Embryonic facial prominence (tissue), 1 donor: ENCODE results near the gene OTOG.

Experiments
- DNase-seq: peaks from one replicate; pipeline ENCODE4 v3.0.0-alpha.2; 2016; ENCODE audit errors: extremely low spot score

Gene OTOG

GRCh38 chr11:17649696-17650095 is 102.6 kb downstream of the OTOG start:
- DNase-seq = no peak

- no peak for DNase-seq
Observed at GRCh38 chr11:17650127-17650911, 103.3 kb downstream of the OTOG start.

- DNase-seq = no peak
Observed at GRCh38 chr11:17651061-17651460, 104.0 kb downstream of the OTOG start.

- DNase-seq = no peak
Observed at GRCh38 chr11:17651681-17652080, 104.6 kb downstream of the OTOG start.

- DNase-seq = no peak
Observed at GRCh38 chr11:17652556-17652955, 105.5 kb downstream of the OTOG start.

- DNase-seq = no peak
Observed at GRCh38 chr11:17653611-17654010, 106.6 kb downstream of the OTOG start.

GRCh38 chr11:17655682-17656081 is 108.6 kb downstream of the OTOG start:
- no peak for DNase-seq

- no peak for DNase-seq
Observed at GRCh38 chr11:17658211-17658610, 111.2 kb downstream of the OTOG start.

- no peak for DNase-seq
Observed at GRCh38 chr11:17668166-17668565, 121.1 kb downstream of the OTOG start.

GRCh38 chr11:17672469-17672868 is 125.4 kb downstream of the OTOG start:
- no peak for DNase-seq

- DNase-seq = no peak
Observed at GRCh38 chr11:17673951-17674350, 126.9 kb downstream of the OTOG start.

- DNase-seq = no peak
Observed at GRCh38 chr11:17682848-17683247, 135.8 kb downstream of the OTOG start.

- no peak for DNase-seq
Observed at GRCh38 chr11:17683377-17684161, 136.5 kb downstream of the OTOG start.

GRCh38 chr11:17684550-17684949 is 137.5 kb downstream of the OTOG start:
- DNase-seq = no peak

GRCh38 chr11:17686231-17686980 is 139.3 kb downstream of the OTOG start:
- no peak for DNase-seq

GRCh38 chr11:17687946-17688670 is 141.0 kb downstream of the OTOG start:
- DNase-seq = no peak

- no peak for DNase-seq
Observed at GRCh38 chr11:17691550-17691949, 144.5 kb downstream of the OTOG start.

- no peak for DNase-seq
Observed at GRCh38 chr11:17691976-17692375, 144.9 kb downstream of the OTOG start.

GRCh38 chr11:17692931-17693330 is 145.9 kb downstream of the OTOG start:
- DNase-seq = no peak

GRCh38 chr11:17693531-17693930 is 146.5 kb downstream of the OTOG start:
- no peak for DNase-seq

GRCh38 chr11:17694494-17695110 is 147.5 kb downstream of the OTOG start:
- DNase-seq = no peak
